H54 (cell line): ENCODE data around the gene CD46.

ENCODE experiments used
- DNase-seq: peaks from one replicate; pipeline ENCODE4 v3.0.0; 2011; ENCODE audit warnings: low spot score, mixed read lengths; ENCODE audit not compliant: insufficient read length
- FAIRE-seq: peaks from 3 replicates; lab custom pipeline; 2011; peaks lifted over from hg19 to GRCh38; lab: Jason Lieb, UNC
- POLR2A ChIP-seq: IDR thresholded peaks from 2 replicates; pipeline ENCODE4 v1.6.1; 2011; ENCODE audit warnings: low read depth, mild to moderate bottlenecking, low read length

CD46 gene

GRCh38 chr1:207840380-207840779, 88.5 kb downstream of the CD46 start:
- FAIRE-seq (no peak), DNase-seq (no peak)
- TF ChIP-seq POLR2A = no peak

DNA sequence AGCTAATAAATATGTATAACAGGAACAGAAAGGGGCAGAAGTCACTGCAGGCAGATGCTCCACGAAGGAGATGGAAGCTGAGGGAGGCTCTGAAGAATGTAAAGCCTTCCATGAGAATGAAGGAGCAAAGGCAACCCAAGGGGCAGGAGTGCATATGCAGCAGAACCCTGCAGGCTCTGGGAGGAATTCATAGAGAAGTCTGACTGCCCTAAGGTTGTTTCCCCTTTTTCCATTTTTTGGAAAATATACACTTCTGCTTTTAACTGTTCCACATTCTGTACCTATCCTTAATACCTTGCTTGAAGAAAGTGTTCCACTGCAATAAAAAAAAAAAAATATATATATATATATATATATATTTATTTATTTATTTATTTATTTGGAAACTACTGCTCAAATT, 89.4 kb downstream of the CD46 start:
- FAIRE-seq (no peak), DNase-seq (no peak)
- TF ChIP-seq POLR2A = no peak

GRCh38 chr1:207841901-207842300, 90.0 kb downstream of the CD46 start:
- TF ChIP-seq POLR2A = no peak
- FAIRE-seq (no peak), DNase-seq (no peak)

GRCh38 chr1:207842506-207842905, 90.7 kb downstream of the CD46 start:
- FAIRE-seq (no peak), DNase-seq (no peak)
- no peak for TF ChIP-seq POLR2A

GRCh38 chr1:207844371-207844770, 92.5 kb downstream of the CD46 start:
- FAIRE-seq = no peak
- no peak for TF ChIP-seq POLR2A
- no peak for DNase-seq
